HG02840 (cell line): ENCODE measurements around the gene TRERF1.
"Not testable (repeated sequence)": the region's sequence is repeated elsewhere in the genome, so short reads cannot be mapped to it uniquely, and the experiment has no call there.

Experiments used
- ATAC-seq: cut with Tn5 transposase; IDR thresholded peaks from one replicate; pipeline ENCODE4 v1.9.1; 2021; ENCODE audit warnings: mild to moderate bottlenecking, moderate library complexity, moderate number of reproducible peaks; ENCODE audit not compliant: unreplicated experiment, low FRiP score

TRERF1 gene

GRCh38 chr6:42230345-42231321, 221.1 kb downstream of the TRERF1 start:
- ATAC-seq, result no peak

DNA sequence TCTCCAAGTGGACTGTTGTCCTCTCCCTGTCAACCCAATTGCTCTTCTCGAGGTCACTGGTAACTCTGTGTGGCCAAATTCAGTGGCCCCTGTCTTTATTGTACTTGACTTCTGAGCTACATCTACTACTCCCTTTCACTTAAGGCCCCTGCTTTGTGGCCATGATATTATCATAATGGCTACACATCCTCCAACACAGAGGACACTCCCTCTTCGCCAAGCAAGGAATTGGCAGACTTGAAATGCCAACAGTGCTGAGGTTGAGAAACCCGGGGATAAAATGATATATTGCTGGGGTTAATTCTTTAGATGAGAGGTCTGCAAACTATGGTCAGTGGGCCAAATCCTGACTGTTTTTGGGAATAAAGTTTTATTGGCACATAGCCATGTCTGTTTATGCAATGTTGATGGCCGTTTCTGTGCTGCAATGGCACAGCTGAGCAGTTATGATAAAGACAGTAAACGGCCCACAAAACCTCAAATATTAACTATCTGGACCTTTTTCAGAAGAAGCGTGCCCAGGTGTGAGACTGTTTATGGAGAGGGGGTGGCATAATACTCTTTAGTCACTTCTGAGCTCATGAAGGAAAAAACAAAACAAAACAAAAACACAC, 222.1 kb downstream of the TRERF1 start:
- ATAC-seq, result no peak

DNA sequence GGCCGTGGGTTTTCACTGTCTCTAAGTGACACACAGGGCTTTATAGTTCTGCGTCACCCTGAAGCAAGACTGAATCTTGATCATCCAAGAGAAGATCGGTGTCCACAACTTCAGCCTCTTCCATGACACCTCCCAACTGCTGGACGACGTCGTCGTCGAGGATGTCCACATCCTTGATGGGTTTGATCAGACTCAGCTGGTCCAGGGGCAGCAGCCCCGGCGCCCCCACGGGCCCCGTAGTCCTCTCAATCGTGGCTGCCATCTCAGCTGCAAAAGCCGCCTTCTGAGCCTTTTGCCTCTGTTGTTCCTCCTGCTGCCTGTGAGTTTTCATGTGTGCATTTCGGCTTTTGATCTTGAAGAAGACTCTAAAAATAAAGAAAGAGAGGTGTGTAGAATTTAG, 223.4 kb downstream of the TRERF1 start:
- no peak for ATAC-seq

- ATAC-seq, result no peak
These were observed 224.4 kb downstream of the TRERF1 start for GRCh38 chr6:42227173-42227850.

GRCh38 chr6:42226645-42227143, 225.0 kb downstream of the TRERF1 start:
- no peak for ATAC-seq

DNA sequence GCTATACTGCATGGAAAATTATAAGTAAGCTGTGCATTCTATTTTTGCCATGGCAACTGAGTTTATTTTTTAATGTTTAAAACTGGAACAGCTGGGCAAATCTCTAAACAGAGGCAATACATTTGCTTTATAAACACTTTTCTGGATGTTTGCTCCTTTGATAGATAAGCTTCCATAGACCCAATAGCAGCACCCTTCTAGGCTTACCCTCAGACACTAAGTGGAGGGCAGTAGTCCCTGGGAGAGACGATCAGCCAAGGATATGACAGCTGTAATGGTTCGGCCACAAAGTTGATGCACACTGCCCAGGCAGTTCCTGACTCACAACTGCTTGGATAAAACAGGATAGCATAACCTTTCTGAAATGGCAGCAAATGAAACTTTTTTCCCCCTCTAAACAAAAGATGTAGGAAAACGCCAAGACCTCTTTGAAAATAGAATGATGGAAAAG, 225.5 kb downstream of the TRERF1 start:
- ATAC-seq, result no peak

DNA sequence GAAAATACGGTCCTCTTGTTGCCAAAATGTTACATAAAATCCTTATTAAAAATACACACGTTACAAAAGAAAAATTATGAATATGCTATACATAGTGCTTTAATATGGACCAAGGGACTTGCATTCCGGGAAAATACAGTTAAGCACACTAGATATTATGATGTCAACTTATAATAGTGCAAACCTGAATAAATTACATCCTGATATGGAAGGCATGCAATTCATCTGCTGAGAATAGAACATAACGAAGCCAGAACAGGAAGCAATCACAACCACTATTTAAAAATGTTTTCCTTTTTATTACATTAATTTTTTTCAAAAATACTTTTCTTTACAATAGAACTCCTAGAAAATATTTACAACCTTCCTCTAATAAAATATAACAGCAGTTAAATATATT, 226.3 kb downstream of the TRERF1 start:
- ATAC-seq, result no peak

DNA sequence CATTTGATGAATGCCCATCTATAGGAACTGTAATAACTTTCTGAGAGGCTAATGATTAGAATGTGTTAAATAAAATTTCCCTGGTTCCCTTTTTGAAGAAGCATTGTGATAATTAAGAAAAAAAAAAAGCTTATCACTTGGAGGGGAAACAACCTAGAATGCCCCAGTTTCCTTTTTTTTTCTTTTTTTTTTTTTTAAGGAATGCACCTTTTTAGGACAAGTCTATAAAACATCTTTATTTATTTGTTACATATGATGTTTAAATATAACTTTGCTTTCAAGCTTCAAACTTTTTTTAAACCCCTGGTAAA, 226.7 kb downstream of the TRERF1 start:
- ATAC-seq, result no peak

DNA sequence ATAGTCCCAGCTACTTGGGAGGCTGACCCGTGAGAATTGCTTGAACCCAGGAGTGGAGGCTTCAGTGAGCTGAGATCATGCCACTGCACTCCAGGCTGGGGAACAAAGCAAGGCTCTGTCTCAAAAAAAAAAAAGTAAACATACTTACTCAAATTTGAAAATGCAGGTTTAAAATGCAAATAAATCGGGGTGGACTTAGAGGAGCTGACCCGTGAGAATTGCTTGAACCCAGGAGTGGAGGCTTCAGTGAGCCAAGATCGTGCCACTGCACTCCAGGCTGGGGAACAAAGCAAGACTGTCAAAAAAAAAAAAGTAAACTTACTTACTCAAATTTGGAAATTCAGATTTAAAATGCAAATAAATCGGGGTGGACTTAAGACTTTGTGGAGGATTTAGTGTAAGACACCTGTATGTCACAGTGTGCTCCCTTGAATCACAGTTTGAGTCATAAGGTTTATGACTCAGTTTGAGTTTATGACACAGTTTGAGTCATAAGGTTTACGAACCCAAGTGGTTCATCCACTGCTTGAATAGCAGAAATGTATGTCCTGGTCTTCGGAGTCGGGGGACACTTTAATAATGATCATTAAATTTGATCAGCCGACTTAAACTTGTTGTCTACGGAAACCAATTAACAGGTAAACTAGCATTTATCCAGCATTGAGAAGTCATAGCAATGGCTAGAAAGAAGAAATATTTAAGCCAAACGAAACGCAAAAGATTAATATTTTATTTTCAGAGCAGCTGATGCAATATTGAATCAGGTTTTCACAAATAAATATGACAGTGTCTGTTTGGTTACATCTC, 227.3 kb downstream of the TRERF1 start:
- peak; percentile 88 for ATAC-seq

GRCh38 chr6:42222448-42222847, 229.3 kb downstream of the TRERF1 start:
- no peak for ATAC-seq

DNA sequence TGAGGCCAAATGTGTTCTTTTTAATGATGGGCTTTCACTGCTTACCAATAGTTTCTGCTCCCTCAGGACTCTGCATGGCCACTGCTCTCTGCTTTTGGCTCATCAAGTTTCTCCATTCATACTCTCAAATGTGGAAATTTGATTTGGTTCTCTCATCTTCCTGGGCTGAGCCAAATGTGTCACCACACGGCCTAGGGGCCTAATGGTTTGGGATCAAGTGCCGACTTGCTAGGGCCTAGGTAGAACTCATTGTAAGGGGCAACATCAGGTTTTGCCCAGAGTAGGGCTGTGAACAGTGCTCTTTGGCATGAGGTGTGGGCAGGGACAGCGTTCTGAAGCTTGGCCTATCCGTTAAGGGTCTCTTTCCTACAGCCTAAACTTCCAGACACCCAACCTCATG, 230.2 kb downstream of the TRERF1 start:
- no peak for ATAC-seq

- ATAC-seq, result no peak
These were observed 230.9 kb downstream of the TRERF1 start for GRCh38 chr6:42220807-42221206.

GRCh38 chr6:42217519-42218367, 234.0 kb downstream of the TRERF1 start, which contains the start of gene MRPS10:
MRPS10 (minus strand) TSS chr6:42217861; CDS start chr6:42217849, 12 bp downstream.
- ATAC-seq, result peak; percentile 81

DNA sequence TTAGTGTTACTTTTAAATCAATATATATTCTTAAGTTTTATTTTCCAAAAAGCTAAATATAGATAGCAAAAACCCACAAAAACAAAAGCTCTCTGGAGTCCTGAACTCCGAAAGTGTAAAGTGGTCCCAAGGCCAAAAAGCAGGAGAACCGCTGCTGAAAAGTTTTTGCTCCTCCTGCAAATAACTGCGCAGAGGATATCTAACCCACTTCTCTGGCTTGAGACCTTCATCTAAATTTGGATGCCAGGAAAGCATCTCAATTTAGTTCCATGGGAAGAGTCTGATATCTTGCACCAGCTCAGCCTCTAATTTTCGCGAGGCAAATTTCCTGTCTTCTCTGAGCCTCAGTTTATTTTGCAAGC, 234.6 kb downstream of the TRERF1 start:
- ATAC-seq, result no peak

DNA sequence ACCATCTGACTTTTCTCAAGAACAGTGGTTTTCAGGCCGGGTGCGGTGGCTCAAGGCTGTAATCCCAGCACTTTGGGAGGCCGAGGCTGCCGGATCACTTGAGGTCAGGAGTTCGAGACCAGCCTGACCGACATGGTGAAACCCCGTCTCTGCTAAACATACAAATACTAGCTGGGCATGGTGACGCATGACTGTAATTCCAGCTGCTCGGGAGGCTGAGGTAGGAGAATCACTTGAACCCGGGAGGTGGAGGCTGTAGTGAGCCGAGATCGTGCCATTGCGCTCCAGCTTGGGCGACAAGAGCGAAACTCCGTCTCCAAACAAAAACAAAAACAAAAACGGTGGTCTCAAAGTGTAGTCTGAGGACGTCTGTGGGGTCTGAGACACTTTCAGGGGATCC, 235.2 kb downstream of the TRERF1 start:
- not testable (repeated sequence) for ATAC-seq

- ATAC-seq, result no peak
These were observed 239.3 kb downstream of the TRERF1 start for GRCh38 chr6:42212442-42212841.

- no peak for ATAC-seq
These were observed 240.0 kb downstream of the TRERF1 start for GRCh38 chr6:42211726-42212125.

- no peak for ATAC-seq
These were observed 241.2 kb downstream of the TRERF1 start for GRCh38 chr6:42210551-42210950.

DNA sequence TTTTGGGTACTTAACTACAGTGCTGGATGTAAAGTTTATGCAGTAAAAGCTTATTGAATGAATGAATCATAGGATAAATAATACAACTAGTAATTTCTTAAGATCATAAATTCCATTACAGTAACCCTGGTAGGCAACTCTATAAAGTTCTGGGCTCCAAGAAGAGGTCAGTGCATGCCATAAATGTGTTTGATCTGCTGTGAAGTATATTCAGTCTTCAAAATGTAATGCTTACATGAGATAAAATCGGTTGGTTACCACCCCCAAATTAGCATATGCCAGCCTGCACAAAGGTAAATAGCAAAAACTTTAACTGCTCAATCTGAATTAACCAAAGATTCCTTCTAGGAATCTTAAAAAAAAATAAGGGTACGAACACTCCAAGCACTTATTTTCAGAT, 244.2 kb downstream of the TRERF1 start:
- ATAC-seq, result not testable (repeated sequence)
